ENCODE measurements around the gene CIP2A.

- TF ChIP-seq POLR2A (IDR thresholded peaks at IDR 0.05) (no peak), CTCF (IDR thresholded peaks at IDR 0.05) (no peak)
Observed at GRCh38 chr3:108510496-108510895, 78.7 kb downstream of the CIP2A start, which contains the start of gene MYH15.

All from esophagus squamous epithelium (tissue), 4 donors.